Measurements from ENCODE around the gene EME1.

The EME1 gene

DNA sequence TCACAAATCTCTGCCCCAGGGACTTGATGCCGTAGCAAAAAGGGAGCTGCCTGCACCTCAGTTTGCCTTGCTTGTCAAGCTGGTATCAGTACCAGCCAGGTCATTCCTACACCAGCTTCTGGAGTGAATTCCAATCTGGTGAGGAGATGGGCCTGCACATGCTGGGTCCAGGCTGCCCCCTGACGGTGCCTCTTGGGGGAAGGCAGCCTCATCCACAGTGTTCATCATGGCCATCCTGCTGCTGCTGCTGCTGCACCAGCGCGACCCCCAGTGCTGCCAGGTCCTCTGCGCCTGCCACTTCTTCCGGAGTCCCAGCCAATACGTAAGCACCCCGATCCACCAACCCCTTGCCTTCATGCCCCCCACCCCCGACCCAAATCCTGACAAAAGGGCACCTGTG lies 8.3 kb upstream of the EME1 start:
- H3K4me3 ChIP-seq (ENCODE audit: low read depth, low read length), result no peak overlapping the region
- TF ChIP-seq, protein P1, sequence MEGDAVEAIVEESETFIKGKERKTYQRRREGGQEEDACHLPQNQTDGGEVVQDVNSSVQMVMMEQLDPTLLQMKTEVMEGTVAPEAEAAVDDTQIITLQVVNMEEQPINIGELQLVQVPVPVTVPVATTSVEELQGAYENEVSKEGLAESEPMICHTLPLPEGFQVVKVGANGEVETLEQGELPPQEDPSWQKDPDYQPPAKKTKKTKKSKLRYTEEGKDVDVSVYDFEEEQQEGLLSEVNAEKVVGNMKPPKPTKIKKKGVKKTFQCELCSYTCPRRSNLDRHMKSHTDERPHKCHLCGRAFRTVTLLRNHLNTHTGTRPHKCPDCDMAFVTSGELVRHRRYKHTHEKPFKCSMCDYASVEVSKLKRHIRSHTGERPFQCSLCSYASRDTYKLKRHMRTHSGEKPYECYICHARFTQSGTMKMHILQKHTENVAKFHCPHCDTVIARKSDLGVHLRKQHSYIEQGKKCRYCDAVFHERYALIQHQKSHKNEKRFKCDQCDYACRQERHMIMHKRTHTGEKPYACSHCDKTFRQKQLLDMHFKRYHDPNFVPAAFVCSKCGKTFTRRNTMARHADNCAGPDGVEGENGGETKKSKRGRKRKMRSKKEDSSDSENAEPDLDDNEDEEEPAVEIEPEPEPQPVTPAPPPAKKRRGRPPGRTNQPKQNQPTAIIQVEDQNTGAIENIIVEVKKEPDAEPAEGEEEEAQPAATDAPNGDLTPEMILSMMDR (IDR thresholded peaks at IDR 0.05; ENCODE audit: borderline replicate concordance, insufficient read depth, low read depth, low read length), result no peak

DNA sequence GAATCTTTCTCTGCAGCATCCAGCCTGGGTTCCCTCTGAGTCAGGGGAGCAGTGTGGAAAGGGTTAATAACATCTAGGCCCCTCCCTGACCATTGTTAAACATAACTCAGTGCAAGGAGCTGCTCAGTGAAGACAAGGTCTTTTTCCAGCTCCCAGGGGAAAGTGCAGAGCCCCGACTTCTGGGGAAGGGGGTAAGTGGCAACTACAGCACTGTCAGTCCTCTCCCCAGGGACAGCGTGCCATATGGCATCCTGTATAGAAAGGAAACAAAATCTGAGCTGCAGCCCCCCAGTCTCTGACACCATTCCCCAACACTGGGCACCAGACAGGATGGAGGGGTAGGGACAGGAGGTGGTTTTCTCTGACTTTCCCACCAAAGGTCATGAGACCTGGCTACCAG lies 7.9 kb upstream of the EME1 start:
- H3K4me3 ChIP-seq (ENCODE audit: low read depth, low read length), result no peak overlapping the region
- TF ChIP-seq, protein P1 (IDR thresholded peaks at IDR 0.05; ENCODE audit: borderline replicate concordance, insufficient read depth, low read depth, low read length), result no peak

DNA sequence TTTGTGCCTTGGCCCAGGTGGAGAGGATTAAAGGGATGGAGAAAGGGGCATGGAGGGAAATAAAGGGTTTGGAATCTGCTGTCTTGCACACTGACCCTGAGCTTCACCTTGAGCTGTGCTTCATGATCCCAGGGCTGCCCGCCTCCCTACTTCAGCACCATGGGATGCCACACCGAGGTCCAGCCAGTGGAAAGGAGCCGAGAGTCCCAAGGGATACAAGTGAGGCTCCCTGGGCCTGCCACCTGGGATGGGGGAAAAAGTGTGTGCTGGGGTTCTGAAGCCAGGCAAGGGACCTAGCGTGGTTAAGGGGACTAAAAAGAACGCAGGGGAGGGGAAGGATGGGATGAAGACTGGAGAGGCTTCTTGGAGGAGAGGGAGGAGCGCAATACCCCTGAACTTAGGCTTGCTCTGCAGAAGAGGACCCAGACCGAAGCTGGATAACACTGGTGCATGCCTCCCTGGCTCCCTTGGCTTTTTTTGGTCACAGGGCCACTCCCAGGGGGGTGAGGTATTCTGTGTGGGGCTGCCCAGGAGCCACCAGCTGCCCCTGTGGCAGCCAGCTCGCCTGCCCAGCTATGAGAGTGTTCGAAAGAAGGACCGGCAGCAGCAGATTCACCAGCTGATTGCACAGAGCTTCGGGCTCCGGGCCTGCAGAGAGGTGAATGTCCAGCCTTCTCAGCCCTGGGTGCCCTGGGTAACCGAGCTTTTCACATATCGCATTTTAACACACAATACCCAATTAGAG lies 7.2 kb upstream of the EME1 start:
- TF ChIP-seq, protein P1 (IDR thresholded peaks at IDR 0.05; ENCODE audit: borderline replicate concordance, insufficient read depth, low read depth, low read length), result no peak
- no peak overlapping the region for H3K4me3 ChIP-seq (ENCODE audit: low read depth, low read length)

DNA sequence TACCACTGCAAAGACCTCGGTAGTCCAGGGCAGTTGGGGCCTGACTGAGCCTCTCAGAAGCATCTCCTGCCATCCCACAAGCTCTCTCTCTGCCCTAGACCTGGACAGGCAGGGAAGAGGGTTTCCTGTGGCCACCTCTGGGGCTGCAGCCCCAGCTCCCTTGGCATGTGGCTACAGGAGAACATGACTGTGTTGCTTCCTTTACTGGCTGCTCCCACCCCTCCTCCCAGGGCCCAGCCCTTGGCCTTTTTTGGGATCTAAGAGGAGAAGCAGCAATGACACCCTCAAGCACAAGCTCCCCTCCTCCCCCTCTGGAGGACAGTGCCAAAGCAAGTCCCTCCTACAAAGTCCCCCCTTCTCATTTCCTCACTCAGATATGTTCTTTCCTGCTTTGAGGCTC lies 5.6 kb upstream of the EME1 start:
- H3K4me3 ChIP-seq (ENCODE audit: low read depth, low read length), result no peak overlapping the region
- TF ChIP-seq, protein P1 (IDR thresholded peaks at IDR 0.05; ENCODE audit: borderline replicate concordance, insufficient read depth, low read depth, low read length), result no peak

DNA sequence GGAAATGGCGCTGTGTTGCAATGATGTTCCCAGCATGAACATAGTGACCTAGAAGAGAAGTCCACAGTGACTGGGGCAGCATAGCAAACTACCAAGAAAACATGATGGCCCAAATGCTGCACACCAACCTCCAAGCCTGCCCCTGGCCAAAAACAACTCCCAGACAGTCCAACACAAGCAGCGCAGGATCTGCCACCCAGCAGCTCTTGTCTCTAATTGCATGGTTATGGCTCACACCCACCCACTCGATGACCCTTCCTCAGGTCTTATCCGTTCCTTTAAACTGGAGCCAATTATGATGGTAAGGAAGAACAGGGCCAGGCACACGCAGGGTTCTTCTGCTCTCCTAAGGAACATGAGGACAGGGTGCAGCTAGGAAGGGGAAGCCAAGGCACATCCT lies 3.0 kb upstream of the EME1 start:
- H3K4me3 ChIP-seq (ENCODE audit: low read depth, low read length), result no peak overlapping the region
- TF ChIP-seq, protein P1 (IDR thresholded peaks at IDR 0.05; ENCODE audit: borderline replicate concordance, insufficient read depth, low read depth, low read length), result no peak

DNA sequence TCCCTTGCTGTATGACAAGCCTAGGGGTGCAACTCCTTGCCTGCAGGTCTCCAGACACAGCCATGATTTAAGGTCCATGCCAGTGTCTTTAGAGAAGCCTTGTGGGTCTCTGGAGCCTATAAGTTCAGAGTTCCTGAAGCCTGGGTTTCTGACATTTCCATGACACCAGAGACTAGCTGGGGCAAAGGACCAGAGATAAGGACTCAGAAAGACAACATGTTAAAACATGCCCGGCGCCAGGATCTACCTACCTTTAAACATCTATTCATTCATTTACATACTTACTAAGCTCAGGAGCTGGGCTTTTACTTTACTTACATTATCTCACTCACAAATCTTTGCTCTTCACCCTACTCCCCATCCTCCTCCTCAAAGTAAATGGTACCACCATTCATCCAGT lies 1.5 kb upstream of the EME1 start:
- TF ChIP-seq, protein P1 (IDR thresholded peaks at IDR 0.05; ENCODE audit: borderline replicate concordance, insufficient read depth, low read depth, low read length), result no peak

DNA sequence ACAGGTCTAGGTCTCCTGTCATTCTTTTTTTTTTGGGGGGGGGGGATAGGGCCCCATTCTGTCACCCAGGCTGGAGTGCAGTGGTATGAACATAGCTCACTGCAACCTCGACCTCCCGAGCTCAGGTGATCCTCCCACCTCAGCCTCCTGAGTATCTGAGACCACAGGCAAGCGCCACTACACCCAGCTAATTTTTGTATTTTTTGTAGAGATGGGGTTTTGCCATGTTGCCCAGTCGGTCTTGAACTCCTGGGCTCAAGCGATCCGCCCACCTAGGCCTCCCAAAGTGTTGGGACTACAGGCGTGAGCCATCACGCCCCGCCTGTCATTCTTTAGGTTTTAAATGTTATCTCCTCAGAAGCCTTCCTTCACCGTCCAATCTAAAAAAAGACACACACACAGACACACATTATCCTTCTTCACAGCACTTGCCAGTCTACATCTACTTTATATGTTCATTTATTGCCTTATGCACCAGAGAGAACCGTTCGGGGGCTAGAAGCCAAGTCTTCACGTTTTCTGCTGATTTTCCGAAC lies 739 bp upstream of the EME1 start:
- TF ChIP-seq, protein P1 (IDR thresholded peaks at IDR 0.05; ENCODE audit: borderline replicate concordance, insufficient read depth, low read depth, low read length), result no peak
- H3K4me3 ChIP-seq (ENCODE audit: low read depth, low read length), result peak overlapping the region; percentile 77

More for the DNA sequence above, 1.5 kb upstream of the EME1 start:
- no peak overlapping the region for H3K4me3 ChIP-seq (ENCODE audit: low read depth, low read length)
